BLaER1 treated with 17β-estradiol and CSF1 and Interleukin-3, amounts not matched to agents 10 nM and 100 nM (cell line): Measurements from ENCODE around the gene LMO7.

Experiments used
- H3K27ac ChIP-seq, 11 experiments: shearing (Covaris generic); formaldehyde crosslinking; 2 replicates each; pipeline ENCODE4 v1.8.1; 2022
- H3K27me3 ChIP-seq, 11 experiments: shearing (Covaris generic); formaldehyde crosslinking; 2 replicates each; pipeline ENCODE4 v1.8.1; 2022
- H3K36me3 ChIP-seq, 11 experiments: shearing (Covaris generic); formaldehyde crosslinking; 2 replicates each; pipeline ENCODE4 v1.8.1; 2022
- H3K4me1 ChIP-seq, 10 experiments: shearing (Covaris generic); formaldehyde crosslinking; 2 replicates each; pipeline ENCODE4 v1.8.1; 2022
- H3K4me2 ChIP-seq, 11 experiments: shearing (Covaris generic); formaldehyde crosslinking; 2 replicates each; pipeline ENCODE4 v1.8.1; 2022
- H3K4me3 ChIP-seq, 10 experiments: shearing (Covaris generic); formaldehyde crosslinking; 2 replicates each; pipeline ENCODE4 v1.8.1; 2022
- H3K9ac ChIP-seq, 11 experiments: shearing (Covaris generic); formaldehyde crosslinking; 2 replicates each; pipeline ENCODE4 v1.8.1; 2022
- H3K9me3 ChIP-seq, 11 experiments: shearing (Covaris generic); formaldehyde crosslinking; replicated peaks in 1 of 11; 2 replicates each; pipeline ENCODE4 v1.8.1; 2022
- H4K20me1 ChIP-seq, 11 experiments: shearing (Covaris generic); formaldehyde crosslinking; 2 replicates each; pipeline ENCODE4 v1.8.1; 2022
- Cebpa-rat ChIP-seq, 11 experiments: shearing (Covaris generic); IDR thresholded peaks; 2 replicates each; pipeline ENCODE4 v1.8.1; 2022

The LMO7 gene

GRCh38 chr13:75855847-75856246 lies 219.7 kb downstream of the LMO7 start:
- Histone ChIP-seq H3K4me3 (no peak overlapping the region), H3K36me3 (peaks cover 0 to 12% (median 0%) of the 10 kb centered on the region in 11 experiments; a peak in 3 of 22 replicates), H3K4me2 (no peak overlapping the region), H3K9me3 (no peaks in the 10 kb centered on the region), H4K20me1 (no peaks in the 10 kb centered on the region), H3K4me1 (no peaks in the 10 kb centered on the region), H3K27me3 (no peaks in the 10 kb centered on the region), H3K27ac (no peak overlapping the region), H3K9ac (no peak overlapping the region)
- TF ChIP-seq Cebpa-rat (IDR thresholded peaks at IDR 0.05) = no peak

GRCh38 chr13:75857291-75857690 lies 221.2 kb downstream of the LMO7 start:
- Histone ChIP-seq H3K27me3 (no peaks in the 10 kb centered on the region), H3K4me2 (no peak overlapping the region), H3K27ac (no peak overlapping the region), H3K9ac (no peak overlapping the region), H3K4me1 (no peaks in the 10 kb centered on the region), H3K4me3 (no peak overlapping the region), H3K36me3 (peaks cover 0 to 10% (median 0%) of the 10 kb centered on the region in 11 experiments; a peak in 3 of 22 replicates), H3K9me3 (no peaks in the 10 kb centered on the region), H4K20me1 (no peaks in the 10 kb centered on the region)
- no peak for TF ChIP-seq Cebpa-rat (IDR thresholded peaks at IDR 0.05)

- TF ChIP-seq Cebpa-rat (IDR thresholded peaks at IDR 0.05) = no peak
- Histone ChIP-seq H3K9ac (no peak overlapping the region), H3K4me1 (no peaks in the 10 kb centered on the region), H3K27ac (no peak overlapping the region), H3K4me3 (no peak overlapping the region), H4K20me1 (no peaks in the 10 kb centered on the region), H3K4me2 (no peak overlapping the region), H3K27me3 (no peaks in the 10 kb centered on the region), H3K9me3 (no peaks in the 10 kb centered on the region; a peak in 1 of 22 replicates), H3K36me3 (no peaks in the 10 kb centered on the region)
Measured at GRCh38 chr13:75860935-75861334, 224.8 kb downstream of the LMO7 start.

- Histone ChIP-seq H3K4me2 (no peak overlapping the region), H3K27me3 (no peaks in the 10 kb centered on the region), H3K9me3 (no peaks in the 10 kb centered on the region; a peak in 1 of 22 replicates), H3K36me3 (no peaks in the 10 kb centered on the region), H3K9ac (no peak overlapping the region), H3K4me3 (no peak overlapping the region), H4K20me1 (no peaks in the 10 kb centered on the region), H3K27ac (no peak overlapping the region), H3K4me1 (no peaks in the 10 kb centered on the region)
- TF ChIP-seq Cebpa-rat (IDR thresholded peaks at IDR 0.05) = no peak
Measured at GRCh38 chr13:75861786-75862185, 225.7 kb downstream of the LMO7 start.

GRCh38 chr13:75864718-75865117 lies 228.6 kb downstream of the LMO7 start:
- Histone ChIP-seq H4K20me1 (no peaks in the 10 kb centered on the region), H3K4me1 (no peaks in the 10 kb centered on the region), H3K9me3 (no peaks in the 10 kb centered on the region; a peak in 1 of 22 replicates), H3K4me3 (no peak overlapping the region), H3K4me2 (no peak overlapping the region), H3K27ac (no peak overlapping the region), H3K9ac (no peak overlapping the region), H3K27me3 (no peaks in the 10 kb centered on the region), H3K36me3 (no peaks in the 10 kb centered on the region)
- TF ChIP-seq Cebpa-rat (IDR thresholded peaks at IDR 0.05) = no peak

- no peaks in the 10 kb centered on the region for H3K27me3 ChIP-seq
- H3K4me3 ChIP-seq = no peak overlapping the region
- no peak overlapping the region for H3K27ac ChIP-seq
- no peak overlapping the region for H3K4me2 ChIP-seq
- H3K9me3 ChIP-seq = no peaks in the 10 kb centered on the region; a peak in 1 of 22 replicates
- TF ChIP-seq Cebpa-rat (IDR thresholded peaks at IDR 0.05) = no peak
- H3K9ac ChIP-seq = no peak overlapping the region
- H4K20me1 ChIP-seq = no peaks in the 10 kb centered on the region
- no peaks in the 10 kb centered on the region for H3K36me3 ChIP-seq
- 0 out of 20 replicates have a peak, but pooled peaks cover 0 to under 1% (median 0%) of the 10 kb centered on the region in 10 experiments for H3K4me1 ChIP-seq
Measured at GRCh38 chr13:75867379-75868117, 231.4 kb downstream of the LMO7 start.

- H3K27me3 ChIP-seq = no peaks in the 10 kb centered on the region
- H4K20me1 ChIP-seq = no peaks in the 10 kb centered on the region
- no peak overlapping the region for H3K4me2 ChIP-seq
- H3K27ac ChIP-seq = no peak overlapping the region
- no peaks in the 10 kb centered on the region for H3K9me3 ChIP-seq
- H3K36me3 ChIP-seq = no peaks in the 10 kb centered on the region
- H3K9ac ChIP-seq = no peak overlapping the region
- peaks cover 0 to 17% (median 8%) of the 10 kb centered on the region in 10 experiments; a peak in 14 of 20 replicates for H3K4me1 ChIP-seq
- no peak overlapping the region for H3K4me3 ChIP-seq
- TF ChIP-seq Cebpa-rat (IDR thresholded peaks at IDR 0.05) = no peak
Measured at GRCh38 chr13:75869981-75870380, 233.9 kb downstream of the LMO7 start.

- H3K36me3 ChIP-seq = no peaks in the 10 kb centered on the region
- no peak overlapping the region for H3K9ac ChIP-seq
- no peaks in the 10 kb centered on the region for H3K9me3 ChIP-seq
- no peaks in the 10 kb centered on the region for H4K20me1 ChIP-seq
- H3K4me3 ChIP-seq = no peak overlapping the region
- no peaks in the 10 kb centered on the region for H3K27me3 ChIP-seq
- H3K4me1 ChIP-seq = peaks cover 0 to 19% (median 9%) of the 10 kb centered on the region in 10 experiments; a peak in 15 of 20 replicates
- TF ChIP-seq Cebpa-rat (IDR thresholded peaks at IDR 0.05) = no peak
- H3K4me2 ChIP-seq = no peak overlapping the region
- no peak overlapping the region for H3K27ac ChIP-seq
Measured at GRCh38 chr13:75870397-75870903, 234.3 kb downstream of the LMO7 start.

GRCh38 chr13:75871059-75871458 lies 234.9 kb downstream of the LMO7 start:
- H3K4me1 ChIP-seq = peaks cover 0 to 23% (median 12%) of the 10 kb centered on the region in 10 experiments; a peak in 16 of 20 replicates
- no peaks in the 10 kb centered on the region for H4K20me1 ChIP-seq
- no peak overlapping the region for H3K9ac ChIP-seq
- H3K36me3 ChIP-seq = no peaks in the 10 kb centered on the region
- no peak overlapping the region for H3K4me2 ChIP-seq
- H3K27ac ChIP-seq = no peak overlapping the region
- H3K27me3 ChIP-seq = no peaks in the 10 kb centered on the region
- no peaks in the 10 kb centered on the region for H3K9me3 ChIP-seq
- H3K4me3 ChIP-seq = no peak overlapping the region
- no peak for TF ChIP-seq Cebpa-rat (IDR thresholded peaks at IDR 0.05)

GRCh38 chr13:75872980-75873379 lies 236.8 kb downstream of the LMO7 start:
- Histone ChIP-seq H3K4me3 (no peak overlapping the region), H3K4me2 (peak overlapping the region in 6 of 11 experiments; percentile 5 to 40 (median 26); a peak in 7 of 22 replicates), H3K27me3 (no peaks in the 10 kb centered on the region), H3K9ac (no peak overlapping the region), H3K27ac (no peak overlapping the region), H4K20me1 (no peaks in the 10 kb centered on the region), H3K9me3 (no peaks in the 10 kb centered on the region), H3K4me1 (peaks cover 0 to 23% (median 12%) of the 10 kb centered on the region in 10 experiments; a peak in 16 of 20 replicates), H3K36me3 (no peaks in the 10 kb centered on the region)
- TF ChIP-seq Cebpa-rat (IDR thresholded peaks at IDR 0.05) = no peak
